Right cardiac atrium (tissue), 5 donors: ENCODE measurements around the gene USH2A. TPM values are rescaled to one million over a fixed set of nuclear protein-coding genes. Genes with fewer than 3 reads are reported as not detected.

Experiments
- ATAC-seq, 2 donors: fragments of 200-7000 bp; cut with Tn5 transposase; one replicate each; pipeline versions ENCODE4 v1.8.0 to v1.9.1; 2020; ENCODE audit warnings: moderate library complexity in 2 of 2, mild to moderate bottlenecking in 1 of 2
- DNase-seq, 3 donors: peaks; one replicate each; pipeline ENCODE4 v3.0.0-alpha.2; 2020
- H3K27ac ChIP-seq: one replicate; pipeline ENCODE4 v1.5.1; 2013; ENCODE audit warnings: mild to moderate bottlenecking, low read length, control low read depth, moderate library complexity
- H3K27me3 ChIP-seq: one replicate; pipeline ENCODE4 v1.6.1; 2013; ENCODE audit not compliant: control insufficient read depth, insufficient read depth
- H3K4me1 ChIP-seq: one replicate; pipeline ENCODE4 v1.6.1; 2013; ENCODE audit warnings: low read length; ENCODE audit not compliant: control insufficient read depth, insufficient read depth
- H3K4me3 ChIP-seq: one replicate; pipeline ENCODE4 v1.5.1; 2013; ENCODE audit warnings: low read length, control low read depth
- H3K9me3 ChIP-seq: one replicate; pipeline ENCODE4 v1.6.1; 2013; ENCODE audit warnings: low read length; ENCODE audit not compliant: control insufficient read depth
- WGBS: extraction: QIAGEN DNeasy Blood & Tissue Kit; methylation state at CpG from one replicate; pipeline ENCODE4 v1.1.7; 2013; 5-methylcytosine and 5-hydroxymethylcytosine counted together
- intact Hi-C, 4 donors: fragments of 100-400 bp; cut with DNase I; formaldehyde crosslinking; loops; one replicate each; pipeline versions ENCODE4 v1.11.0 to v1.14.0; 2022 to 2023
- polyA plus RNA-seq: library from polyadenylated mRNA; stranded (reverse); fragments of 200-250 nt; gene quantifications from one replicate; pipeline ENCODE4 v1.2.3, GENCODE V29; 2013
- total RNA-seq, 4 donors: library from RNA; stranded (reverse); fragmentation: NEBNext Ultra II Directional; extraction: Animal tissue kit (Norgen Biotek cat#: 25700); gene quantifications; one replicate each; pipeline ENCODE4 v1.2.1, GENCODE V29; 2021
- donor health status: healthy with polysubstance abuse.
- donor health status: DM: no; HTN: yes; CAD: no.
- donor health status: DM: no; HTN: no; CAD: no.
- donor health status: DM: no; HTN: yes; CAD: no; lungs with severe emphysema.
- donor health status: DM: yes; HTN: yes; CAD: no.

The USH2A gene
- total and polyA plus RNA-seq, 5 donors, result 0.29 to 4.8 (median 3.5) TPM

- Histone ChIP-seq H3K27ac (no peak overlapping the region), H3K27me3 (no peaks in the 10 kb centered on the region), H3K4me3 (no peak overlapping the region), H3K9me3 (no peaks in the 10 kb centered on the region), H3K4me1 (no peaks in the 10 kb centered on the region)
- WGBS, result 73% methylated on average over 2 of the region's 2 CpGs
- DNase-seq (no peak), ATAC-seq (no peak)
- intact Hi-C loops, result no loop called here
These were observed 417.3 kb downstream of the USH2A start for GRCh38 chr1:216005916-216006315.

DNA sequence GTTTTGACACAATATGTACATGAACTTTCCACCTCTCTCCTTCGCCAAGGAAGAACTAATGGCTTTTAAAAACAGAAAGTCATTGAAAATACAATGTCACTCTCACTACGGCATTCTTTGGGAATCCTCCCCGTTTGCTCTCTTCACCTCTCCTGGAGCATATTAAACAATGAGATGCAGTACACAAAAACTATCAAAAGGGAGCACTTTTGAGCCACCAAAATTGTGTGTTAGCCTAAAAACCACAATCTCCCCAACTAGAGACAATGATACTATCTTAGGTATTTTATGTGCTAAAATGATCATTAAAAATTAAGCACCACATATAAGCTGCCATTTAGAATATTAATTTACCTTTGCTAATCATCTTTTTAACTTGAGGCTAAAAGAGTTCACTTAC, 430.6 kb downstream of the USH2A start:
- ATAC-seq (no peak), DNase-seq (no peak)
- Histone ChIP-seq H3K4me1 (no peaks in the 10 kb centered on the region), H3K9me3 (no peaks in the 10 kb centered on the region), H3K4me3 (no peak overlapping the region), H3K27me3 (no peaks in the 10 kb centered on the region), H3K27ac (no peak overlapping the region)
- intact Hi-C loops, result no loop called here
- 7% methylated on average over 3 of the region's 3 CpGs for WGBS

GRCh38 chr1:215987092-215987875, 436.0 kb downstream of the USH2A start:
- Histone ChIP-seq H3K4me3 (no peak overlapping the region), H3K4me1 (no peaks in the 10 kb centered on the region), H3K9me3 (no peaks in the 10 kb centered on the region), H3K27me3 (no peaks in the 10 kb centered on the region), H3K27ac (no peak overlapping the region)
- intact Hi-C loops, result no loop called here
- 74% methylated on average over 7 of the region's 7 CpGs for WGBS
- DNase-seq, result no peak
- ATAC-seq, result no peak

DNA sequence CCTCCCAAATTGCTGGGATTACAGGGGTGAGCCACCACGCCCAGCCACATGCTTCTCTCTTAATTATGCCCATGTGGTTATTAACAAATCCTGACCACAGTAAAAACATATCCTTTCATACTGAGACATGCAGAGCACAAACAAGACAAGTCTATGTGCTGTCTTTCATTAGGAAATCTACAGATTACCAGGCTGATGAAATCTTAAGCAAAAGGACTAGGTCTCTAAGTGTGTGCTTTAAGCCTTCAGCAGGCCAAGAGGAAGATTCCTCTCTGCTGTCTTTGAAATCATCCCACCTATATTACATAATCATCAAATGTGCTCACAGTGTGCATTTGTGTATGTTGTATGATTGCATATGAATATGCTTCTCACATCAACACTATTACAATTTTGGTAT, 436.8 kb downstream of the USH2A start:
- Histone ChIP-seq H3K9me3 (no peaks in the 10 kb centered on the region), H3K27me3 (no peaks in the 10 kb centered on the region), H3K4me3 (no peak overlapping the region), H3K27ac (no peak overlapping the region), H3K4me1 (no peaks in the 10 kb centered on the region)
- 81% methylated on average over 1 of the region's 1 CpG for WGBS
- intact Hi-C loops, result no loop called here
- no peak for ATAC-seq
- no peak for DNase-seq

- ATAC-seq (no peak), DNase-seq (no peak)
- H3K4me1 ChIP-seq, result no peaks in the 10 kb centered on the region
- no peak overlapping the region for H3K4me3 ChIP-seq
- no peaks in the 10 kb centered on the region for H3K9me3 ChIP-seq
- no peaks in the 10 kb centered on the region for H3K27me3 ChIP-seq
- no peak overlapping the region for H3K27ac ChIP-seq
- intact Hi-C loops, result no loop called here
- 71% methylated on average over 2 of the region's 2 CpGs for WGBS
These were observed 439.6 kb downstream of the USH2A start for GRCh38 chr1:215983680-215984079.

DNA sequence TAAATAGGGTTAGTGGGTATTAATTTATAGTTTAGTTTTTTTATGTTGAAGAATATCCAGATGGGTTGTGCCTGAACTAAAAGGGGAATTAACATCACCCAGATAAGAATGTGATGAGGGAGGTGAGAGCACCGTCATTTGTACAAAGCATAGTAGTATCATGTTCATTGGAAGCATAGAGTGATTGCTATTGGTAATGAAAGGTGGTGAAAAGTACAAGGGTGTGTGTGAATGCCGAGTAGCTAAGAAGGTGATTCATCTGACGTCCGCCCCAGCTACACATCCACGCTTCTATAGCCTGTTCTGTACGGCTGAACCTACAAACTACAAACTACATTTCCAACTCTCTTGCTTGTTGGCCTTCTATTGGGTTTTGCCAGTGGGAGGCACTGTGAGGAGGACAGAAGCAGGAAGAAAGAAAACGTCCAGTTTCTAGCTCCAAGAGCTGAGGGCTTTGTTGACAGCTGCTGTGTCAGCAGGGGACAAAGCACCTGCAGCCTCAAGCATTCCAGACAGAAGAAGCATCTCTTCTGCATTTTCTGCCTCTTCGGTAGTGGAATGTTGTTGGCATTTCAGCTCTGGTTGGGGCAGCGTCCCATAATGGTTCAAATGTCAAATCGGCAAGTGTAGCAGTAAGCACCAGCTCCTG, 451.3 kb downstream of the USH2A start:
- H3K4me1 ChIP-seq, result no peaks in the 10 kb centered on the region
- H3K4me3 ChIP-seq, result no peak overlapping the region
- intact Hi-C loops, result no loop called here
- H3K27ac ChIP-seq, result no peak overlapping the region
- H3K27me3 ChIP-seq, result no peaks in the 10 kb centered on the region
- ATAC-seq (peak in 1 of 2 donors; percentile 55), DNase-seq (no peak)
- 41% methylated on average over 10 of the region's 10 CpGs for WGBS
- no peaks in the 10 kb centered on the region for H3K9me3 ChIP-seq

DNA sequence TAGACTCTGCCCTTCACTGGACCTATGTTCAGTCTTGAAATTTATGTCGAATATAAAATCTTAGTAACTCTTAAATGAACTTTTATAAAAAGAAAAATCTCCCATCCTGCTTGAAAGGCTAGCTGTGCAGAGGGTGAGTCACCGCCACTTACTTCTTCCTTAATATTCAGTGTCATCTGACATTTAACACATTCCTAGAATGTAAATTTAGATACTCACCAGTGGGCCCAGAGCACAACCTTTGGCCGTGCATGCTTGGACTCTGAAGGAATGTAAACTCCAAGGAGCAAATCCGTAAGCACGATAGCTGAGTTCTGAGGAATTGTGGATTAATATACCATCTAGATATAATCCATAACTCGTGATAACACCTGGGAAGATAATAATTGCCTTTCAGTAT, 452.8 kb downstream of the USH2A start:
- peak; percentile 52 to 75 for ATAC-seq
- 45% methylated on average over 6 of the region's 6 CpGs for WGBS
- Histone ChIP-seq H3K27ac (no peak overlapping the region), H3K4me3 (no peak overlapping the region), H3K27me3 (no peaks in the 10 kb centered on the region), H3K4me1 (no peaks in the 10 kb centered on the region), H3K9me3 (no peaks in the 10 kb centered on the region)
- intact Hi-C loops, result no loop called here
- DNase-seq, result peak in 1 of 3 donors; percentile 12

DNA sequence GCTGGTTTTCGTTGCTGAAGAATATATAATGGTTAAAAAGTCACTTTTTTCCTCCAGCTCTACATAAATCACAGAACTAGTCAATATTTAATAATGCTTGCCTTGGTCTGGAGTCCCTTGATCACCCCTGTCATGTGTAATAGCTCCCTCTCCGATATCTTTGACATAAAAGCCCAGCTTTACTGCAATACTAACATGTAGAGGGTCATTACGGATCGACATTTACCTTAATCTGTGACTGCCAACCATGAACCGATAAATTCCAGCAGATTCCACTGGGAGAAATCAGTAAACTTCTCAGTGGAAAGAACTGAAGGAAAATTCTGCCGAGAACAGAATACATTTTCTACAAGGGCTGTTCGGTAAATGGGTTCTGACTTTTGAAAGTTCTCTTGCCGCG, 459.6 kb downstream of the USH2A start:
- DNase-seq (no peak), ATAC-seq (no peak)
- WGBS, result 90% methylated on average over 9 of the region's 9 CpGs
- Histone ChIP-seq H3K27me3 (no peaks in the 10 kb centered on the region), H3K27ac (no peak overlapping the region), H3K4me1 (no peaks in the 10 kb centered on the region), H3K4me3 (no peak overlapping the region), H3K9me3 (no peaks in the 10 kb centered on the region)
- intact Hi-C loops, result no loop called here

GRCh38 chr1:215963040-215963439, 460.2 kb downstream of the USH2A start:
- ATAC-seq, result no peak
- no peak for DNase-seq

GRCh38 chr1:215958841-215959240, 464.4 kb downstream of the USH2A start:
- Histone ChIP-seq H3K4me1 (no peaks in the 10 kb centered on the region), H3K27ac (no peak overlapping the region), H3K4me3 (no peak overlapping the region), H3K27me3 (no peaks in the 10 kb centered on the region), H3K9me3 (no peaks in the 10 kb centered on the region)
- intact Hi-C loops, result no loop called here
- no peak for DNase-seq
- ATAC-seq, result no peak
- WGBS, result 68% methylated on average over 1 of the region's 1 CpG

More at GRCh38 chr1:215963040-215963439, 460.2 kb downstream of the USH2A start:
- Histone ChIP-seq H3K27me3 (no peaks in the 10 kb centered on the region), H3K9me3 (no peaks in the 10 kb centered on the region), H3K4me3 (no peak overlapping the region), H3K4me1 (no peaks in the 10 kb centered on the region), H3K27ac (no peak overlapping the region)
- intact Hi-C loops, result no loop called here
- WGBS, result 64% methylated on average over 1 of the region's 1 CpG

GRCh38 chr1:215957663-215958062, 465.6 kb downstream of the USH2A start:
- intact Hi-C loops, result no loop called here
- Histone ChIP-seq H3K9me3 (no peaks in the 10 kb centered on the region), H3K27me3 (no peaks in the 10 kb centered on the region), H3K27ac (no peak overlapping the region), H3K4me3 (no peak overlapping the region), H3K4me1 (no peaks in the 10 kb centered on the region)
- DNase-seq, result peak in 1 of 3 donors; percentile 21
- ATAC-seq, result peak in 1 of 2 donors; percentile 36
- 15% methylated on average over 7 of the region's 7 CpGs for WGBS
